ENCODE data around the gene PDZRN3.

Gene PDZRN3

GRCh38 chr3:73516631-73517030 lies 108.1 kb downstream of the PDZRN3 start:
- H3K4me3 ChIP-seq (replicated peaks in 1 of 2; ENCODE audit: low read depth in 2 of 2, low read length in 2 of 2): no peak overlapping the region
- DNase-seq (ENCODE audit: low read depth in 2 of 2): no peak
- TF ChIP-seq CTCF (IDR thresholded peaks at IDR 0.05; ENCODE audit: low read depth, low read length): no peak

- DNase-seq (ENCODE audit: low read depth in 2 of 2): no peak
- H3K4me3 ChIP-seq (replicated peaks in 1 of 2; ENCODE audit: low read depth in 2 of 2, low read length in 2 of 2): no peak overlapping the region
- no peak for TF ChIP-seq CTCF (IDR thresholded peaks at IDR 0.05; ENCODE audit: low read depth, low read length)
Observed at GRCh38 chr3:73513260-73513659, 111.5 kb downstream of the PDZRN3 start.

GRCh38 chr3:73511571-73512525 lies 112.9 kb downstream of the PDZRN3 start:
- DNase-seq (ENCODE audit: low read depth in 2 of 2): peak in 1 of 2 donors; percentile 53

GRCh38 chr3:73510784-73511183 lies 114.0 kb downstream of the PDZRN3 start:
- no peak for TF ChIP-seq CTCF (IDR thresholded peaks at IDR 0.05; ENCODE audit: low read depth, low read length)
- no peak for DNase-seq (ENCODE audit: low read depth in 2 of 2)
- H3K4me3 ChIP-seq (replicated peaks in 1 of 2; ENCODE audit: low read depth in 2 of 2, low read length in 2 of 2): no peak overlapping the region

More at GRCh38 chr3:73511571-73512525, 112.9 kb downstream of the PDZRN3 start:
- no peak overlapping the region for H3K4me3 ChIP-seq (replicated peaks in 1 of 2; ENCODE audit: low read depth in 2 of 2, low read length in 2 of 2)
- TF ChIP-seq CTCF (IDR thresholded peaks at IDR 0.05; ENCODE audit: low read depth, low read length): no peak

- TF ChIP-seq CTCF (IDR thresholded peaks at IDR 0.05; ENCODE audit: low read depth, low read length): no peak
- no peak overlapping the region for H3K4me3 ChIP-seq (replicated peaks in 1 of 2; ENCODE audit: low read depth in 2 of 2, low read length in 2 of 2)
- no peak for DNase-seq (ENCODE audit: low read depth in 2 of 2)
Observed at GRCh38 chr3:73510334-73510733, 114.4 kb downstream of the PDZRN3 start.

GRCh38 chr3:73509816-73510215 lies 114.9 kb downstream of the PDZRN3 start:
- H3K4me3 ChIP-seq (replicated peaks in 1 of 2; ENCODE audit: low read depth in 2 of 2, low read length in 2 of 2): no peak overlapping the region
- no peak for DNase-seq (ENCODE audit: low read depth in 2 of 2)

More at GRCh38 chr3:73509816-73510215, 114.9 kb downstream of the PDZRN3 start:
- TF ChIP-seq CTCF (IDR thresholded peaks at IDR 0.05; ENCODE audit: low read depth, low read length): no peak

Measured in cardiac fibroblast (primary cell).